HCT116 (cell line): ENCODE data around the gene TRPV5.

Source experiments
- CEBPB ChIP-seq: IDR thresholded peaks from 2 replicates; pipeline ENCODE4 v1.6.1; 2012; ENCODE audit warnings: low read depth
- EGR1 ChIP-seq: IDR thresholded peaks from 2 replicates; pipeline ENCODE4 v1.6.1; 2012; ENCODE audit warnings: low read depth
- ELF1 ChIP-seq: IDR thresholded peaks from 2 replicates; pipeline ENCODE4 v1.6.1; 2012; ENCODE audit warnings: low read depth, borderline replicate concordance
- FOSL1 ChIP-seq: IDR thresholded peaks from 2 replicates; pipeline ENCODE4 v1.6.1; 2012; ENCODE audit warnings: low read depth
- POLR2A ChIP-seq: IDR thresholded peaks from 2 replicates; pipeline ENCODE4 v1.7.0; 2011; ENCODE audit warnings: borderline replicate concordance; ENCODE audit not compliant: insufficient read depth, insufficient read length; ENCODE audit errors: extremely low read depth
- POLR2AphosphoS5 ChIP-seq: IDR thresholded peaks from 2 replicates; pipeline ENCODE4 v1.6.1; 2011; ENCODE audit warnings: mild to moderate bottlenecking, low read depth, low read length, moderate library complexity
- RAD21 ChIP-seq: IDR thresholded peaks from 2 replicates; pipeline ENCODE4 v1.6.1; 2012; ENCODE audit warnings: low read depth, mild to moderate bottlenecking
- SRF ChIP-seq: IDR thresholded peaks from 2 replicates; pipeline ENCODE4 v1.6.1; 2012; ENCODE audit warnings: low read depth
- ZNF274 ChIP-seq: fragments of 200-500 bp; sonication (Bioruptor generic); IDR thresholded peaks from 2 replicates; pipeline ENCODE4 v1.6.1; 2014; ENCODE audit warnings: mild to moderate bottlenecking, low read depth, low read length, inconsistent platforms
- TF ChIP-seq, protein P1 (sequence below), 3 experiments: fragments of 200-600 bp in 1 of 3; sonication (generic) in 1 of 3; IDR thresholded peaks in 2 of 3; conservative IDR thresholded peaks in 1 of 3; 2 replicates each; pipeline ENCODE4 v1.5.1; 2012 to 2017; ENCODE audit warnings: low read depth in 2 of 3, low read length in 2 of 3, antibody characterized with exemption in 1 of 3, borderline replicate concordance in 1 of 3, control low read depth in 1 of 3, mild to moderate bottlenecking in 1 of 3, mixed read lengths in 1 of 3, mixed run types in 1 of 3, moderate library complexity in 1 of 3; ENCODE audit not compliant: insufficient read depth in 1 of 3
- TF ChIP-seq, protein P2 (sequence below): IDR thresholded peaks from 2 replicates; pipeline ENCODE4 v1.6.1; 2012
- TF ChIP-seq, protein P3 (sequence below): IDR thresholded peaks from 2 replicates; pipeline ENCODE4 v1.6.1; 2012

- TF ChIP-seq RAD21: no peak
- TF ChIP-seq, protein P1, sequence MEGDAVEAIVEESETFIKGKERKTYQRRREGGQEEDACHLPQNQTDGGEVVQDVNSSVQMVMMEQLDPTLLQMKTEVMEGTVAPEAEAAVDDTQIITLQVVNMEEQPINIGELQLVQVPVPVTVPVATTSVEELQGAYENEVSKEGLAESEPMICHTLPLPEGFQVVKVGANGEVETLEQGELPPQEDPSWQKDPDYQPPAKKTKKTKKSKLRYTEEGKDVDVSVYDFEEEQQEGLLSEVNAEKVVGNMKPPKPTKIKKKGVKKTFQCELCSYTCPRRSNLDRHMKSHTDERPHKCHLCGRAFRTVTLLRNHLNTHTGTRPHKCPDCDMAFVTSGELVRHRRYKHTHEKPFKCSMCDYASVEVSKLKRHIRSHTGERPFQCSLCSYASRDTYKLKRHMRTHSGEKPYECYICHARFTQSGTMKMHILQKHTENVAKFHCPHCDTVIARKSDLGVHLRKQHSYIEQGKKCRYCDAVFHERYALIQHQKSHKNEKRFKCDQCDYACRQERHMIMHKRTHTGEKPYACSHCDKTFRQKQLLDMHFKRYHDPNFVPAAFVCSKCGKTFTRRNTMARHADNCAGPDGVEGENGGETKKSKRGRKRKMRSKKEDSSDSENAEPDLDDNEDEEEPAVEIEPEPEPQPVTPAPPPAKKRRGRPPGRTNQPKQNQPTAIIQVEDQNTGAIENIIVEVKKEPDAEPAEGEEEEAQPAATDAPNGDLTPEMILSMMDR (IDR thresholded peaks at IDR 0.05 in 2 of 3, conservative IDR thresholded peaks at IDR 0.05 in 1 of 3; ENCODE audit: borderline replicate concordance in 1 of 3, insufficient read depth in 1 of 3, low read depth in 2 of 3, low read length in 2 of 3): no peak
- TF ChIP-seq, protein P2, sequence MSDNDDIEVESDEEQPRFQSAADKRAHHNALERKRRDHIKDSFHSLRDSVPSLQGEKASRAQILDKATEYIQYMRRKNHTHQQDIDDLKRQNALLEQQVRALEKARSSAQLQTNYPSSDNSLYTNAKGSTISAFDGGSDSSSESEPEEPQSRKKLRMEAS: no peak
- TF ChIP-seq POLR2A: no peak
- TF ChIP-seq SRF: no peak
- TF ChIP-seq POLR2AphosphoS5: no peak
- TF ChIP-seq ELF1: no peak
- TF ChIP-seq, protein P3, sequence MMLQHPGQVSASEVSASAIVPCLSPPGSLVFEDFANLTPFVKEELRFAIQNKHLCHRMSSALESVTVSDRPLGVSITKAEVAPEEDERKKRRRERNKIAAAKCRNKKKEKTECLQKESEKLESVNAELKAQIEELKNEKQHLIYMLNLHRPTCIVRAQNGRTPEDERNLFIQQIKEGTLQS: no peak
- no peak for TF ChIP-seq FOSL1
- no peak for TF ChIP-seq ZNF274
- no peak for TF ChIP-seq CEBPB
- TF ChIP-seq EGR1: no peak
These were observed 25.3 kb downstream of the TRPV5 start for GRCh38 chr7:142908290-142908689.
